ENCODE measurements around the gene COASY.

DNA sequence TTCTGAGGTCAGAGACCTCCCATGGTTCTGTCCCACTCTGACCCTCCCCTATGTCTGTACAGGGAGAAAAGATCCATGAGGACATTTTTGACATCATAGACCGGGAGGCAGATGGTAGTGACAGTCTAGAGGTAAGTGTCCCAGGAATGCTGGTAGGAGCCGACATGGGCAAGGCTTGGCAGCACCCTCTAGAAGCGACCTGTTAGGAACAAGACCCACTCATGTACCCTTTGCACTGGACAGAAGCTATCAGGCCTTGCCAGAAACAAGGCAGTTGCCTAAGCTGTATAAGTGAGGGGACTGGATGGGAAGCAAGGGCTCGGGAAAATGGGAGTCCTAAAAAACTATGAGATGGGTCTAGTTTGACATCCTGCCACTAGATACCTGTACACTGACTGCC is 50.1 kb downstream of the COASY start:
- TF ChIP-seq CTCF (IDR thresholded peaks at IDR 0.05) (no peak), ESRRA (CRISPR knock-in tag; IDR thresholded peaks at IDR 0.05; ENCODE audit: borderline replicate concordance) (no peak), E2F5 (CRISPR knock-in tag; IDR thresholded peaks at IDR 0.05) (no peak), E2F4 (CRISPR knock-in tag; IDR thresholded peaks at IDR 0.05; ENCODE audit: borderline replicate concordance, low read depth) (no peak), ZSCAN18 (CRISPR knock-in tag; IDR thresholded peaks at IDR 0.05) (no peak), NR2C2 (CRISPR knock-in tag; IDR thresholded peaks at IDR 0.05) (no peak)

Data from WTC11 (cell line).